Mesenchymal stem cell (in vitro differentiated cells and primary cell): Measurements from ENCODE around the gene GCNT3. TPM values are rescaled to one million over a fixed set of nuclear protein-coding genes. Genes with fewer than 3 reads are reported as not detected.

Source experiments
- DNase-seq: peaks from one replicate; pipeline ENCODE4 v3.0.0-alpha.2; 2013
- H2AFZ ChIP-seq: one replicate; pipeline ENCODE4 v1.6.1; 2013; ENCODE audit warnings: low read depth, mild to moderate bottlenecking, control low read depth, inconsistent platforms, low read length, moderate library complexity
- H2AK5ac ChIP-seq: 2 replicates; pipeline ENCODE4 v1.6.1; 2013; ENCODE audit warnings: low read length, moderate library complexity, mild to moderate bottlenecking, inconsistent platforms; ENCODE audit not compliant: severe bottlenecking
- H2BK120ac ChIP-seq: one replicate; pipeline ENCODE4 v1.6.1; 2013; ENCODE audit warnings: low read depth, mild to moderate bottlenecking, inconsistent platforms, low read length, moderate library complexity
- H2BK12ac ChIP-seq, 2 experiments: one replicate each; pipeline ENCODE4 v1.6.1; 2013; ENCODE audit warnings: inconsistent platforms in 2 of 2, low read length in 2 of 2, mild to moderate bottlenecking in 2 of 2, moderate library complexity in 2 of 2, control low read depth in 1 of 2
- H2BK15ac ChIP-seq: one replicate; pipeline ENCODE4 v1.6.1; 2013; ENCODE audit warnings: mild to moderate bottlenecking, low read depth, inconsistent platforms; ENCODE audit not compliant: poor library complexity, severe bottlenecking
- H2BK5ac ChIP-seq: 2 replicates; pipeline ENCODE4 v1.6.1; 2013; ENCODE audit warnings: low read depth, mild to moderate bottlenecking, low read length, control low read depth, inconsistent platforms; ENCODE audit not compliant: poor library complexity, severe bottlenecking
- H3K14ac ChIP-seq, 2 experiments: one replicate each; pipeline ENCODE4 v1.6.1; 2013; ENCODE audit warnings: inconsistent platforms in 2 of 2, low read length in 2 of 2, control low read depth in 1 of 2, mild to moderate bottlenecking in 1 of 2, moderate library complexity in 1 of 2
- H3K18ac ChIP-seq, 2 experiments: one replicate each; pipeline ENCODE4 v1.6.1; 2013; ENCODE audit warnings: inconsistent platforms in 2 of 2, low read length in 2 of 2, control low read depth in 1 of 2, low read depth in 1 of 2, mild to moderate bottlenecking in 1 of 2
- H3K23ac ChIP-seq, 2 experiments: one replicate each; pipeline ENCODE4 v1.6.1; 2013; ENCODE audit warnings: inconsistent platforms in 2 of 2, low read length in 2 of 2, mild to moderate bottlenecking in 2 of 2, moderate library complexity in 2 of 2, control low read depth in 1 of 2
- H3K27ac ChIP-seq: 2 replicates; pipeline ENCODE4 v1.5.1; 2013; ENCODE audit warnings: mild to moderate bottlenecking, moderate library complexity, low read length, control low read depth, inconsistent platforms; ENCODE audit not compliant: poor library complexity, severe bottlenecking
- H3K27me3 ChIP-seq, 2 experiments: 2 replicates each; pipeline versions ENCODE4 v1.6.1 to v1.7.0; 2013; ENCODE audit warnings: low read length in 2 of 2, mild to moderate bottlenecking in 2 of 2, moderate library complexity in 2 of 2, control low read depth in 1 of 2, inconsistent platforms in 1 of 2; ENCODE audit not compliant: control insufficient read depth in 1 of 2, insufficient read depth in 1 of 2
- H3K36me3 ChIP-seq, 2 experiments: 2 replicates each; pipeline versions ENCODE4 v1.6.1 to v1.7.0; 2013; ENCODE audit warnings: low read length in 2 of 2, control low read depth in 1 of 2, inconsistent platforms in 1 of 2, low read depth in 1 of 2, mild to moderate bottlenecking in 1 of 2; ENCODE audit not compliant: insufficient read depth in 2 of 2, control insufficient read depth in 1 of 2
- H3K4ac ChIP-seq, 2 experiments: one replicate each; pipeline ENCODE4 v1.6.1; 2013; ENCODE audit warnings: inconsistent platforms in 2 of 2, low read length in 2 of 2, mild to moderate bottlenecking in 2 of 2, moderate library complexity in 2 of 2, control low read depth in 1 of 2, low read depth in 1 of 2
- H3K4me1 ChIP-seq: 2 replicates; pipeline ENCODE4 v1.6.1; 2013; ENCODE audit warnings: low read depth, low read length, control low read depth; ENCODE audit not compliant: control insufficient read depth, insufficient read depth
- H3K4me2 ChIP-seq: 2 replicates; pipeline ENCODE4 v1.6.1; 2013; ENCODE audit warnings: low read length, mild to moderate bottlenecking, inconsistent platforms; ENCODE audit not compliant: poor library complexity, severe bottlenecking
- H3K4me3 ChIP-seq, 2 experiments: 2 replicates each; pipeline versions ENCODE4 v1.5.1 to v1.7.0; 2013; ENCODE audit warnings: low read length in 2 of 2, mild to moderate bottlenecking in 2 of 2, control low read depth in 1 of 2, low read depth in 1 of 2; ENCODE audit not compliant: insufficient read depth in 1 of 2
- H3K79me1 ChIP-seq: replicated peaks from 2 replicates; pipeline ENCODE4 v1.6.1; 2013; ENCODE audit warnings: mild to moderate bottlenecking, control low read depth, low read length, inconsistent platforms; ENCODE audit not compliant: poor library complexity, severe bottlenecking
- H3K9ac ChIP-seq: 2 replicates; pipeline ENCODE4 v1.7.0; 2013; ENCODE audit warnings: mild to moderate bottlenecking, low read length, moderate library complexity
- H3K9me3 ChIP-seq: 2 replicates; pipeline ENCODE4 v1.7.0; 2013; ENCODE audit warnings: mild to moderate bottlenecking, low read length; ENCODE audit not compliant: control insufficient read depth
- H4K8ac ChIP-seq: one replicate; pipeline ENCODE4 v1.6.1; 2013; ENCODE audit warnings: inconsistent platforms, mild to moderate bottlenecking, low read length, moderate library complexity
- H4K91ac ChIP-seq: one replicate; pipeline ENCODE4 v1.6.1; 2013; ENCODE audit warnings: mild to moderate bottlenecking, low read length, inconsistent platforms
- WGBS: methylation state at CpG from one replicate; pipeline ENCODE4 v1.1.7; 2013; ENCODE audit warnings: mixed read lengths; 5-methylcytosine and 5-hydroxymethylcytosine counted together
- polyA plus RNA-seq, 2 experiments: library from polyadenylated mRNA; stranded (reverse); fragments of 200-250 nt; gene quantifications; one replicate each; pipeline ENCODE4 v1.2.3, GENCODE V29; 2013

The GCNT3 gene, protein sequence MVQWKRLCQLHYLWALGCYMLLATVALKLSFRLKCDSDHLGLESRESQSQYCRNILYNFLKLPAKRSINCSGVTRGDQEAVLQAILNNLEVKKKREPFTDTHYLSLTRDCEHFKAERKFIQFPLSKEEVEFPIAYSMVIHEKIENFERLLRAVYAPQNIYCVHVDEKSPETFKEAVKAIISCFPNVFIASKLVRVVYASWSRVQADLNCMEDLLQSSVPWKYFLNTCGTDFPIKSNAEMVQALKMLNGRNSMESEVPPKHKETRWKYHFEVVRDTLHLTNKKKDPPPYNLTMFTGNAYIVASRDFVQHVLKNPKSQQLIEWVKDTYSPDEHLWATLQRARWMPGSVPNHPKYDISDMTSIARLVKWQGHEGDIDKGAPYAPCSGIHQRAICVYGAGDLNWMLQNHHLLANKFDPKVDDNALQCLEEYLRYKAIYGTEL
- polyA plus RNA-seq (2013, experiment 1 of 2) = 0.18 TPM
- polyA plus RNA-seq (2013, experiment 2 of 2) = 0.08 TPM

DNA sequence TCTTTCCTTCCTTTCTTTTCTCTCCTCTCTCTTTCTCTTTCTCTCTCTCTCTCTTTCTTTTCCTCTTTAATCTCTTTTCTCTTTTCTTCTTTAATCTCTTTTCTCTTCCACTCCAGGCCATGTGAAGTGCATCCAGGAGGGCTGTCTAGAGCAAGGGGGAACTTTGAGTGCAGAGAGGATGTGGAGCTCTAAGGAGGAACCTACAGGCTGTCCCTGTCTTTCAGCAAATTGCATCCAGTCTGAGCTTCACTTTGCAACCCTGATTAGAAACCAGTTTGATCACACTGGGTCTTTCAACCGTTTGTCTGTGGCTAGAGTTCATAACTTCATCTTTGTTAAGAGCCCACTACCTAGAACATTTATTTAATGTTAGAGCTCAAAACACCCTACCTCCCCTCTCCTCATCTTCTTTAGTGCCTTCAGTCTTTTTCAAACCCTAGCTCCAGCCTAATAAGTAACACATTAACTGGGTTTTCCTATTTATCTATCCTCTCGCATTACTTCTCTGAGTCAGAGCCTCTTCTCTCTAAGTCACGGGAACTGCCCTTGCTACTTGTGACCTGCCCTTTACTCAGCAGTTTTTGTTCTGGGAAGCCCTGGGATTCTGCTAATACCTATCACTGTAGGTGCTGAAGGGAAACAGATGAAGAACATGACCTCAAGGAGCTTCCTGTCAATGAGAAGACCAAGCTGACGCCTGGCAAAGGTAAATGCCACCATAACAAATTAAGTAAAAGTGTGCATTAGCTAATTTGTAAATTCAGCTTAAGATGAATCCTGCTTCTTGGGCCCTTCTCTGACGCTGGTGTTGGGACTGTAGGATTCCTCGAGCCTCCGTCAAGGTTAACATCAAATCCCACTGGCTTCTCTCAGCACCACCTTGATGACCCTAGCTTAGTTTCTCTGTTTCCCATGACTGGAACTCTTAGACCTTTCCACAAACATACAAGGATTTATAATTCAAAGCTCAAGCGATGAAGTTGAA lies at the start of gene GCNT3:
Gene GCNT3, plus strand, starts transcription at position 508 of the 985 bp plus-strand sequence. CDS start 6,456 bp downstream, outside the sequence.
- 87% methylated on average over 8 of the region's 8 CpGs for WGBS
- Histone ChIP-seq H2BK12ac (no peak within 1 kb of the TSS), H3K36me3 (no peaks in the 10 kb centered on the region), H3K14ac (no peak within 1 kb of the TSS), H3K23ac (no peak within 1 kb of the TSS), H3K27ac (peak within 1 kb of the TSS; percentile 98), H3K9me3 (no peaks in the 10 kb centered on the region), H3K79me1 (peaks cover 2% of the 10 kb centered on the region), H3K4ac (no peak within 1 kb of the TSS), H3K18ac (no peak within 1 kb of the TSS), H2BK5ac (peak within 1 kb of the TSS; percentile 81), H4K91ac (no peak within 1 kb of the TSS), H3K4me2 (peak within 1 kb of the TSS; percentile 69), H2AFZ (no peak within 1 kb of the TSS), H2AK5ac (peak within 1 kb of the TSS; percentile 88), H2BK15ac (no peak within 1 kb of the TSS), H4K8ac (no peak within 1 kb of the TSS), H3K4me3 (no peak within 1 kb of the TSS), H3K27me3 (peaks cover 0 to 16% of the 10 kb centered on the region in 2 experiments), H3K9ac (peak within 1 kb of the TSS; percentile 56), H3K4me1 (peaks cover 6% of the 10 kb centered on the region), H2BK120ac (no peak within 1 kb of the TSS)
- DNase-seq = peak; percentile 18

- Histone ChIP-seq H2BK120ac (no peak overlapping the region), H2AK5ac (no peak overlapping the region), H3K4me1 (no peaks in the 10 kb centered on the region), H2BK12ac (no peak overlapping the region), H3K23ac (no peak overlapping the region), H3K27ac (no peak overlapping the region), H3K79me1 (no peaks in the 10 kb centered on the region), H3K9me3 (peaks cover 19% of the 10 kb centered on the region), H3K4me3 (no peak overlapping the region), H2BK15ac (no peak overlapping the region), H2AFZ (no peak overlapping the region), H3K36me3 (no peaks in the 10 kb centered on the region), H3K18ac (no peak overlapping the region), H3K4me2 (no peak overlapping the region), H3K4ac (no peak overlapping the region), H4K91ac (no peak overlapping the region), H2BK5ac (no peak overlapping the region), H3K27me3 (no peaks in the 10 kb centered on the region), H4K8ac (no peak overlapping the region), H3K9ac (no peak overlapping the region), H3K14ac (no peak overlapping the region)
- WGBS = no CpG with 5 or more reads among the region's 2 CpGs
- no peak for DNase-seq
These were observed 49.0 kb upstream of the GCNT3 start for GRCh38 chr15:59562448-59563186.

DNA sequence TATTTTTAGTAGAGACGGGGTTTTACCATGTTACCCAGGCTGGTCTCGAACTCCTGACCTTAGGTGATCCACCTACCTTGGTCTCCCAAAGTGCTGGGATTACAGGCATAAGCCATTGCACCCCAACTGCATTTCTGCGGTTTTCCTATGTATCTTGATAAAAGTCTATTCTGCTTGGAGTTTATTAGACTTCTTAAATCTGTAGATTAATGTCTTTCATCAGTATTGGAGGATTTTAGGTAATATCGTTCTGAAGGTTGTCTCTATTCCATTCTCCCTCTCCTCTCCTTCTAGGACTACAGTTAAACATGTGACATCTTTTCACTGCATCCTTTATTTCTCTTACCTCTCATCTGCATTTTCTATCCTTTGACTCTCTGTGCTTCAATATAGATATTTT lies 46.3 kb upstream of the GCNT3 start:
- no peak overlapping the region for H3K4me3 ChIP-seq
- no peak overlapping the region for H3K9ac ChIP-seq
- no peaks in the 10 kb centered on the region for H3K79me1 ChIP-seq
- no peak overlapping the region for H3K27ac ChIP-seq
- WGBS = 50% methylated on average over 2 of the region's 4 CpGs
- no peak overlapping the region for H3K23ac ChIP-seq
- H3K4me2 ChIP-seq = no peak overlapping the region
- no peak overlapping the region for H2BK12ac ChIP-seq
- no peak overlapping the region for H3K4ac ChIP-seq
- peaks cover 19% of the 10 kb centered on the region for H3K9me3 ChIP-seq
- no peak overlapping the region for H2BK5ac ChIP-seq
- H3K27me3 ChIP-seq = no peaks in the 10 kb centered on the region
- no peak overlapping the region for H2AFZ ChIP-seq
- no peak overlapping the region for H3K18ac ChIP-seq
- no peak overlapping the region for H4K8ac ChIP-seq
- H3K36me3 ChIP-seq = no peaks in the 10 kb centered on the region
- no peaks in the 10 kb centered on the region for H3K4me1 ChIP-seq
- no peak overlapping the region for H3K14ac ChIP-seq
- DNase-seq = no peak
- no peak overlapping the region for H4K91ac ChIP-seq
- H2BK15ac ChIP-seq = no peak overlapping the region
- H2AK5ac ChIP-seq = no peak overlapping the region
- no peak overlapping the region for H2BK120ac ChIP-seq
